H54 (cell line): Measurements from ENCODE around the gene PCSK5.

Experiments
- DNase-seq: peaks from one replicate; pipeline ENCODE4 v3.0.0; 2011; ENCODE audit warnings: low spot score, mixed read lengths; ENCODE audit not compliant: insufficient read length
- FAIRE-seq: peaks from 3 replicates; lab custom pipeline; 2011; peaks lifted over from hg19 to GRCh38; lab: Jason Lieb, UNC
- POLR2A ChIP-seq: IDR thresholded peaks from 2 replicates; pipeline ENCODE4 v1.6.1; 2011; ENCODE audit warnings: low read depth, mild to moderate bottlenecking, low read length

PCSK5 gene

DNA sequence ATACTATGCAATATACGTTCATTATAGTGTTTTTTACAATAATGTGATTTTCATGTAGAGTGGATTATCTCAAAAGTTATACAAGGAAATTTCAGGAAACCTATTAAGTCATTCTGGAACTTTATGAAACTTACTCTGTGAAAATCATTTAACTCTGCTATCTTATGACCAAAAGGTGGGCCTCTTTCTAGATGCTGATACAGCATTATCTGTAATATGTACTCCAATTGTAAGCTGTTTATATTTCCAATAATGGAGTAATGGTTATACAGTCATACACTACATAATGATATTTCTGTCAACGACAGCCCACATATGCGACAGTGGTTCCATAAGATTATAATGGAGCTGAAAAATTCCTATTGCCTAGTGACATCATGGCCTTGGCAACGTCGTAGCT is 18.8 kb upstream of the PCSK5 start:
- FAIRE-seq (no peak), DNase-seq (no peak)
- no peak for TF ChIP-seq POLR2A

DNA sequence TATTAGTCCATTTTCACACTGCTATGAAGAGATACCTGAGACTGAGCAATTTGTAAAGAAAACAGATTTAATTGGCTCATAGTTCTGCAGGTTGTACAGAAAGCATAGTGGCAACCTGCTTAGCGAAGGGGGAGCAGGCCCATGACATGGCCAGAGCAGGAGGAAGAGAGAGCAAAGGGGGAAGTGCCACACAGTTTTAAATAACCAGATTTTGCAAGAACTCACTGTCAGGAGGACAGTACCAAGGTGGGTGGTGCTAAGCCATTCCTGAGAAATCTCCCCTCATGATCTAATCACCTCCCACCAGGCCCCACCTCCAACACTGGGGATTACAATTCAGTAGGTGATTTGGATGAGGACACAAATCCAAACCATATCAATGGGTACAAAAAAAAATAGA is 16.8 kb upstream of the PCSK5 start:
- no peak for TF ChIP-seq POLR2A
- no peak for FAIRE-seq
- no peak for DNase-seq

DNA sequence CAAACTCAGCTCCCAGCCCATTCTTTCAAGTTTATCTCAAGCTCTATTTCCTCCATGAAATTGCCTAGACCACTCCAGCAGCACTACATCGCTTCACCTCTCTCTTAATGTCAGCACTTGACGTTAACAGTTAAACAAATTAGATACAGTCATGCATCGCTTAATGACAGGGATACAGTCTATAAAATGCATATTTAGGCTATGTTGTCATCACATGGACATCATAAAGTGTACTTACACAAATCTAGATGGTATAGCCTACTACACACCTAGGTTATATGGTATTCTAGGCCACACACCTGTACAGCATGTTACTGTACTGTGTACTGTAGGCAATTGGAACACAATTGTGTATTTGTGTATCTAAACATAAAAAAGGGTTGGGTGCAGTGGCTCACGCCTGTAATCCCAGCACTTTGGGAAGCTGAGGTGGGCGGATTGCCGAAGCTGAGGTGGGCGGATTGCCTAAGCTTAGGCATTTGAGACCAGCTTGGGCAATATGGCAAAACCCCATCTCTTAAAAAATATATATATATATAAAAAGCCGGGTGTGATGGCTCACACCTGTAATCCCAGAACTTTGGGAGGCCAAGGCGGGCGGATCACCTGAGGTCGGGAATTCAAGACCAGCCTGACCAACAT is 13.4 kb upstream of the PCSK5 start:
- no peak for TF ChIP-seq POLR2A
- no peak for FAIRE-seq
- DNase-seq: no peak

- TF ChIP-seq POLR2A: no peak
- FAIRE-seq (no peak), DNase-seq (no peak)
Observed at GRCh38 chr9:75878488-75878860, 12.0 kb upstream of the PCSK5 start.

DNA sequence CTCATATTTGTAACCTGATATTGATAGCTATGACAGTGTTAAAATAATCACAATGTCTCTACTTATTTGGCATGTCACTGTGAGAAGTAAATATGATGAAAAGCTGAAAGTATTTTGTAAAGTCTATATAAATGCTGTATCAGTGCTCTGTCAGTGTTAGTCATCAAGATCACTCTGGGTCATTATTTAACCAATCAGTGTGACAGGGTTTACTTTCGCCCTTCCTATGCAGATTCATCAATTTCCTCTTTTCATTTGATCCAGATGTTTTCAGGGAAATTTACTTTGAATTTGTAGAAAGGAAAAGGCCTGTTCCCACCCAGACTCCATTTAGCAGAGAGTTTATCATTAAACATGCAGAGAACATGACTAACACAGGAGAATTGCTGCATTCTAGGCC is 9.9 kb upstream of the PCSK5 start:
- peak; percentile 45 for FAIRE-seq
- TF ChIP-seq POLR2A: no peak
- no peak for DNase-seq

GRCh38 chr9:75881761-75882160 is 8.7 kb upstream of the PCSK5 start:
- no peak for DNase-seq
- FAIRE-seq: no peak
- TF ChIP-seq POLR2A: no peak

GRCh38 chr9:75885652-75886051 is 4.8 kb upstream of the PCSK5 start:
- FAIRE-seq (no peak), DNase-seq (no peak)
- no peak for TF ChIP-seq POLR2A

- DNase-seq (no peak), FAIRE-seq (no peak)
- TF ChIP-seq POLR2A: no peak
Observed at GRCh38 chr9:75889577-75889976, 896 bp upstream of the PCSK5 start.

DNA sequence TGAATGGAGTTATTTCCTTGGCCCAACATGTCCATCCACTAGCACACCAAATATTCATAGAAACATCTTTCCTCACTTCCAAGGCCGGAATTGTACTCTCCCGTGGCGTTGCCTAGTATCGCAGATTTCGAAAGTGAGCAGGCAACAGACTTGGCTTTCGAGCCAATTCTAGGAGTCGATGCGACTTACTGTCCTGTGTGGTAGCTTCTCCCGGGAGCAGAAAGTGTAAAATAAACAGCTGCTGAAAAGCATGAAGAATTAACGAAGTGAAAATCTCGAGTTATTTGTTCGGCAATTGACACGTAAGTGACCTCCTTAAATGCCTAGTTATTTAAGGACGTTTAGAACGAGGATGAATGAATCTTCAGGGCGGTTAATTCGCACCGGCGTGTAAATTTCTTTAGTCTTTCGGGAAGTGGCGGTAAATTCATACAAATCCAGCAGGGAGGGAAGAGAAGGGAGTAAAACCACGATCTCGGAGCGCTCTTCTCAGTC is 449 bp upstream of the PCSK5 start:
- TF ChIP-seq POLR2A: no peak
- FAIRE-seq: peak; percentile 65
- DNase-seq: peak; percentile 52

- no peak for TF ChIP-seq POLR2A
- DNase-seq: no peak
- FAIRE-seq: no peak
Observed at GRCh38 chr9:75891277-75891741, 836 bp downstream of the PCSK5 start.

DNA sequence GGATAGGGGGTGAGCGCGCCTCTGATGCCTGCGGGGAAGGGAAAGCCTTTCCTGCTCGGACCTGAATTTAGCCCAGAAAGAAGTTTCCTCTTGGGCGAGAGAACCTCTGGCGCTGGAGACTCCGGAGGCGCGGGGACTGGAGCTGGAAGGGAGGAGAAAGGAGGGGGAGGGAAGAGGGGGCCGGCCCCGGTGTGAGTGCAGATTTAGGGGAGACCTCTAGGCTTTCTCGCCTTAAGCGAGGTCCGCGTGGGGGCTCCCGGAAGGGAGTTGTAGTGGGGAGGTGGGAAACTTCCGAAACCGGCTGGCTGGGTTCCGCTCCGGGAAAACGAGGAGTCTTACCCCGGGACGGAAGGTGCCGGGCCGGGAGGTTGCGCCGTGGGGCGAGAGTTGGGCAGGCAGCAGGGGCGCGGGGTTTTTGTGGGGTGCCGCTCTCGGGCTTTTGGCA is 1.3 kb downstream of the PCSK5 start:
- DNase-seq: no peak
- no peak for TF ChIP-seq POLR2A
- no peak for FAIRE-seq

- FAIRE-seq (no peak), DNase-seq (no peak)
- no peak for TF ChIP-seq POLR2A
Observed at GRCh38 chr9:75892216-75892911, 1.9 kb downstream of the PCSK5 start.

GRCh38 chr9:75893106-75893505 is 2.6 kb downstream of the PCSK5 start:
- DNase-seq: no peak
- no peak for TF ChIP-seq POLR2A
- no peak for FAIRE-seq

GRCh38 chr9:75894566-75894965 is 4.1 kb downstream of the PCSK5 start:
- DNase-seq (no peak), FAIRE-seq (no peak)
- TF ChIP-seq POLR2A: no peak

DNA sequence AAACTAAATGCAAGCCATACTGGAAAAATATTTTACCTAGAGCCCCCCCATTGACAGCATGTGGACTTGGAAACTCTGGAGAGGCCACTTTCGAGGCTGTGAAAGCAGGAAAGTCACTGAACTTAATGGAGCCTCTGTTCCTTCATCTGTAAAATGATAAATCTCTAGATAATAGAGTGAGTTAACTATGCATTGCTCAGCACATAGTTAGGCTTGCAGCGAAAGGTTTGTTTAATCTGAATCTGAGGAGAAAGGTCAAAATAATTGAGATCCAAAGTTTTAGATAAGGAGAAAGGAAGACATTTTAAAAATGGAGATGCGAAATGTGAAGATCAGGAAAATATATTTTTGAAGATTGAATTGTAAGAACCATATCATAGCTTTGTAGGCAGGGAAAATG is 4.6 kb downstream of the PCSK5 start:
- no peak for TF ChIP-seq POLR2A
- no peak for FAIRE-seq

More for the DNA sequence above, 4.6 kb downstream of the PCSK5 start:
- DNase-seq: no peak
